Stimulated activated naive CD4-positive, alpha-beta T cell treated with Interleukin-2 at 50 U/mL for 16 hours (primary cell): ENCODE data around the gene IL25.
"Not testable (repeated sequence)": the region's sequence is repeated elsewhere in the genome, so short reads cannot be mapped to it uniquely, and the experiment has no call there.

Experiments used
- DNase-seq: peaks from one replicate; lab custom pipeline; 2025; lab: John Stamatoyannopoulos, UW

IL25 gene

DNA sequence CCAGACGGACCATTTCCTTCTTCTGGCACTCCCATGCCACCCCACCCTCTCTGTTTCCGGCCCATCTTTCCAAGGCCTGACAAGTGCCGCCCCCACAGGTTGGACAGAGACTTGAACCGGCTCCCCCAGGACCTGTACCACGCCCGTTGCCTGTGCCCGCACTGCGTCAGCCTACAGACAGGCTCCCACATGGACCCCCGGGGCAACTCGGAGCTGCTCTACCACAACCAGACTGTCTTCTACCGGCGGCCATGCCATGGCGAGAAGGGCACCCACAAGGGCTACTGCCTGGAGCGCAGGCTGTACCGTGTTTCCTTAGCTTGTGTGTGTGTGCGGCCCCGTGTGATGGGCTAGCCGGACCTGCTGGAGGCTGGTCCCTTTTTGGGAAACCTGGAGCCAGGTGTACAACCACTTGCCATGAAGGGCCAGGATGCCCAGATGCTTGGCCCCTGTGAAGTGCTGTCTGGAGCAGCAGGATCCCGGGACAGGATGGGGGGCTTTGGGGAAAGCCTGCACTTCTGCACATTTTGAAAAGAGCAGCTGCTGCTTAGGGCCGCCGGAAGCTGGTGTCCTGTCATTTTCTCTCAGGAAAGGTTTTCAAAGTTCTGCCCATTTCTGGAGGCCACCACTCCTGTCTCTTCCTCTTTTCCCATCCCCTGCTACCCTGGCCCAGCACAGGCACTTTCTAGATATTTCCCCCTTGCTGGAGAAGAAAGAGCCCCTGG lies 3.1 kb downstream of the IL25 start:
- no peak for DNase-seq

DNA sequence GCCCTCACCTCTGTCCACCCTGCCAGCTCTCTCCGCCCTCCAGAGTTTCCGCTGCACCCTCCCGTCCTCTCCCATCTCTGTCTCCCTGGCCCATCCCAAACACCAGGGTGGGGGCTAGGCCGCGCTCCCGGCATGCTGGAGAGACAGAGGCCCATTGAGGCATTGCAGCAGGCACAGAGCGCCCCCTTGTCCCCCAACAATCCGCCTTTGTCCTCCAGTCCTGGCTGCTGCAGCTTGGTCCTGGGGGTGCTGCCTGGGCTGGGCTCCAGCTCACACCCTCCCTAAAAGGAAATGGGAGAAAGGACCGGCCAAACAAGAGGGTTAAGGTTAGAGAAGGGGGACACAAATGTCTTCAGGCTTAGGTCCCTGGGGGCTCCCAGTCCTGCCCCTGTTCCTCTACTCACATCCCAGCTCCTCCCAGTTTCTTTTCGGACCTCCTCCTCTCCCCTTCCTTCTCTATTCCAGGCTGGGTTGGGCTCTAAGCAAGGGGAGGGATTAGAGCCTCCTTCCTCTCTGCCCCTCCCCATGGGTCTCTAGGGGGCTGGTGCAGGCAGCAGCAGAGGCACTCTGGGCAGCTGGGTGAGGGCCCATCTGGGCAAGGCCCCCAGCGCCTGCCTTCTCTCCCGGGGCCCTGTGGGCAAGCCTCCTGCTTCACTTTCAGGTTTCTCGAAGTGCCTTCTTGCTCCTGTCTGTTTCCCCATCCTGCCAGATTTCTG lies 4.0 kb downstream of the IL25 start, which contains the start of gene CMTM5:
Gene CMTM5, plus strand, starts transcription at position 565 of the 716 bp plus-strand sequence. CDS start 206 bp downstream, outside the sequence.
- no peak for DNase-seq

DNA sequence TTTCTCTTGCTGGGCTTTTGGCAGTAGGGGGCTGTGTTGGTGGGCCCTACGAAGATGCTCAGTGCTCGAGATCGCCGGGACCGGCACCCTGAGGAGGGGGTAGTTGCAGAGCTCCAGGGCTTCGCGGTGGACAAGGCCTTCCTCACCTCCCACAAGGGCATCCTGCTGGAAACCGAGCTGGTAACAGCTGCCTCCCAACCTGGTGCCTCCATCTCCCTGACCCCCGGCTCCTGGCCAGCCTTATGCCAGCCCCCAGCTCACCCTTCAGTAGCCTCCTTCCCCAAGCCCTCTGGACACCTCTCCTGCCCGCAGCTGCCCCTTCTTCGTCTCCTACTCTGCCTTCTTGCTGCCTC lies 4.6 kb downstream of the IL25 start:
- no peak for DNase-seq

DNA sequence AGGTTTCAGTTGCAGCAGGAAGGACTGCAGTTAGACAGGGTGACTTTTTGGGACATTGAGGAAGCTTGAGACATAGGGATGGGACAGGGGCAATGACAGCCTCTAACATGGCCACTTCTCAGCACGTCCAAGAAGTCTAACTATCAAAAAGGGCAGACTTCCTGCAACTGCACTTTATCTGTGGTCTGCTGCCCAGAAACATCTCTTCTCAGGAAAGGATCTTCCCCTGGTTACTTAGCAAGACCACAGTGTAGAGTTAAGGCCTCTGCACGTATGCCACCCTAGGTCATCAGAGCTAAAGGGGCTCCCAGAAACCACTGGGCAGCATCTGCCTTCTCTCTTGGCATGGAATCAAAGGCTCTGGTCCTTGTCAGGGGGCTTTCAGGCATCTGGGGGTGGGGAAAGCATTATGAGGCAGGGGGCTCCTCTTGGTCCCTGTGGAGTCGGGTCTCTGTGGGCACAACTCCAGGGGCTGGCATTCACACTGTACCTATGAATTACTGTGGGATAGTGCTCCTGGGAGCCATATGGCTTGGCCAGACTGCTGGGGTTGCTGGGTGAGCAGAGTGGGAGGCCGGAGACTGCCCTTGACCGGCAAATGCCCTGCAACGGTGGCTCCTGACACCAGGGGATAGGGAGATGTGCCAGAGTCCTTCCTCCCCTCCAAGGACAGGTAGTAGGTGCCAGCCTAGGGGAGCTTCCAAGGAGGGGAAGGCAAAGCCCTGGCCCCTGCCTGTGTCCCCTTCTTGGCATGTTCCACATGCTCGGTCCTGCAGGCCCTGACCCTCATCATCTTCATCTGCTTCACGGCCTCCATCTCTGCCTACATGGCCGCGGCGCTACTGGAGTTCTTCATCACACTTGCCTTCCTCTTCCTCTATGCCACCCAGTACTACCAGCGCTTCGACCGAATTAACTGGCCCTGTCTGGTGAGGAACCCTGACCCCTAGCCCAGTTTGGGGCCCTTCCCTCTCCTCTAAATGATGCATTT lies 5.3 kb downstream of the IL25 start:
- no peak for DNase-seq

DNA sequence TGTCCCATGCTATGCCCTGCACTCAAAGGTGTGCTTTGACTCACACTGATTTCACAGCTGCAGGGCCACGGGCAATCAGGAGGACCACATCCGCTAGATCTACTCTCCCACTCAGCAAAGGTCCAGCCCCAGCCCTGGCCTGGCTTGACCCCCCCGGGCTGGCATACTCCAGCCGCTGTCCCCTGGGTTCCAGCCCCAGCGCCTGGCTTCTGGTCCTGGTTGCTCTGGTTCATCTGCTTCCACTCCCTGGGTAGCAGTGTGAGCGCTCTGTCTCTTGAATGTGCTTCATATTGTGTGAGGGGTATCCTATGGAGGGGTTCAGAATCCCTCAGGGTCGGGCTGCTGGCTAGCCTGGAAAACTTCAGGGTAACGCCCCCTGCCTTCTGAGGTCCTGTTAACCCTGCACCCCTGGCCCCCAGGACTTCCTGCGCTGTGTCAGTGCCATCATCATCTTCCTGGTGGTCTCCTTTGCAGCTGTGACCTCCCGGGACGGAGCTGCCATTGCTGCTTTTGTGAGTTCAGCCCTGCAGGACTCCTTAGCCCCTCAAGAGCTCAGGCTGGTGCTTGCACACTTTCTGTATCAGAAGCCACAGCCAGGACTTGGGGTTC lies 6.1 kb downstream of the IL25 start:
- no peak for DNase-seq

DNA sequence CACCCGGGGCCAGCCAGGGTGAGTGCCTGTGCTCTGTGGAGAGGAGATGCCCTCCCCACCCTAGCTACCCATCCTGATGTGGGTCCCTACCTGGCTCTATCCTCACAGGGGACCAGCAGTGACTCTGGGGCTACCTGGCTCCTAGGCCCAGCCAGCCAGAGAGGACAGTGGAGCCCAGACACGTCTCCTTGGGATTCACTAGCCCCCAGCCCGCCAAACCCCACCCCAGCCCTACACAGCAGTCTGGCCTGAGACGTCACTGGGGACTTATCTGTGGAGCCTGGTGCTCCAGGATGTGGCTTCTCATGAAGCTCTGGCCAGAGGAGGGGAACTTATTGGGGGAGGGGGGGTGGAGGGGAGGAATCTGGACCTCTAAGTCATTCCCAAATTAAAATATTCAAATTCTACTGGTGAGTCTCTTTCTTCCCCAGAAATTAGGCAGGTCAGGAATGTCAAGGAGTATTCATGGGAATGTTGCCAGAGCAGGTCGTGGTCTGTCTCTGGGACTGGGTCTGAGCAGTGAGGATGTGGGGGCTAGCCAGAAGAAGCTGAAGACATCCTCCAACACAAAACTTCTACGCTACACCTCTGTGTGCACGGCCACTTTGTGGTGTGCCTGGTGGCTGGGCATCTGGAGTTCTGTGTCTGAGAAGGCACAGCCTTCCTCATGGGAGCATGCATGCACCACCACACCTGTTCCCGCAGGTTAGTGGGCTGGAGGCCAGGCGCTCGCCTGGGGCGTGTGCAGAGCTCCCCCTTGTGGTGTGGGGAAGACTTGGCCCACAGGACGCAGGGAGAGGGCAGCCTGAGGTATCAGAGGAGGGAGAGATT lies 7.0 kb downstream of the IL25 start:
- peak; percentile 32 for DNase-seq

DNA sequence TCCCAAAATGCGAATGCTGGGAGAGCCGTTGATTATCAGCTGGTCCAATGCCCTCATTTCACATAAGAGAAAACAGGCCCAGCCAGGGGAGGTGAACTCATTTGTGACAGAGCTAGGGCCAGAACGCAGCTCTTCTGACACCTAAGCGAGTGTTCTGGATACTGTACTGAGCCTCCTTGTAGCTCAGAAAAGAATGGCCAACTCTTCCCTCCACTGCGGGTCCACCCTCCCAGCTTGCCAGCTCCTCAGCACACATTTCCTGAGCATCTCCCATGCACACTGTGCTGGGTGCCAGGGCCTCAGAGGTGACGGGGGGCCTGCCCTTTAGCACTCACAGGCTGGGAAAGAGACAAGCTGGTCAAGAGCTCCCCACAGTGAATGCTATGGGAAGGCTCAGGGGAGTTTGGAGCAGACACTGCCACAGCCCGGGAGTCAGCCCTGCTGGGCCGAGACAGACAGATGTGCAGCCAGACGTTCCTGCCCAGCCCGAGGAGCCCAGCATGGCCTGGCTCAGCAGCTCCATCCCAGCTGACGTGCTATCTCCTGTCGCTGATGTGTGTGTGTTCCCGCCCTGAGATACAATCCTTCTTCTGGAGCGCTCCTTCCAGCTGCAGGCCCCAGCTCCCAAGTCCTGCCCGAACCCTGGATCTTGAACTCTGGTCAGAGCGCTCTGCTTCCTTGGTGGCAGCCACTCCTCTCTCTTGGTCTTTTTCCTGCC lies 7.7 kb downstream of the IL25 start:
- no peak for DNase-seq

DNA sequence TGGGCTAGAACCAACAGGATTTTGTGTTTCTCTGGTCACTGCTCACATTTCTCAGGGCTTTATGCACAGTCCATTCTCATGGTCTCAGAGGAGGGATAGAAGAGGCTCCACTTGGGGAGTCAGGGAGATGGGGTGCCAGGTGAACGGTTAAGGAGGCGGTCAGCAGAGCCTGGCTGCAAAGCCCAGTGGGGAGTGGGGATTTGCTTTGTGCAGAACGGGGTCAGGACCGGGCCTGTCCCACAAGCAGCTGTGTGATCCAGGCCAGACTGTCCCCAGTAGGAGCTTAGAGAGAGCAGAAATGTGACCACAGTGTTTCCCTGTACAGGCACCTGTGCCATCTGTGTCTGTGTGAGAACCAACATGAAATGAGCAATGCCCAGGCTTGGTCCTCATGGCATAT lies 8.4 kb downstream of the IL25 start:
- no peak for DNase-seq

DNA sequence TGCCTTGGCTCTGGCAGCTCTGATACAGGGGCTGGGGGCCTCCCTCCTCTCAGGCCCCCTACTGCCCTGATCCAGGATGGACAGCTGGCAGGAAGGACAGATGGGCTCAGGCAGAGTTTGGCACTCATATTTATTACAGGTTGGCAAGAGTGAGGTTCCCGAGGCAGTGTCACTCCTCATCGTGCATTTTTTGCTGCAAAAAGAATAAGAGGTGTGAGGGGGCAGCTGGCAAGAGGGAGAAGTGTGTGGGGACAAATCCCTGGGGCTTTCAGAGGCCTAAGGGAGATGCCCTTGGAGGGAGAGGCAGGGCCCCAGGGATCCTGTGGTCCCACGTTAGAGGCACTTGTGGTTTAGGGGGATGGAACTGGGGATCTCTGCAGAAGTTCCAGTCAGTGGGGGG lies 9.3 kb downstream of the IL25 start:
- DNase-seq = no peak

DNA sequence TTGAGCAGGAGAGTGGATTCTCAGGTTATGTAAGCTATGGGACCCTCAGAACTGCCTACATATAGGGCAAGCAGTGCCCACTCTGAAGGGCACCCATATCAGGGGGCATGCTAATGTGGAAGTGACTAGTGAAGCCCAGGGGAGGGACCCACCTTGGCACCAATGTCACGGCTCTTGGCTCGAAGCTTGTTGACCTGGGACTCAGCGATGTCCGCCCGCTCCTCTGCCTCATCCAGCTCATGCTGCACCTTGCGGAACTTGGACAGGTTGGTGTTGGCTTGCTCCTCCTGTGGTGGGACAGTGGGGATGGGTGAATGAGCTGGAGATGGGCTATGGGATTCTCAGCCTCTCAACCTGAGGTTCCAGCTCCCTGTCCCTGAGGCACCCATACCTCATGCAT lies 9.7 kb downstream of the IL25 start:
- DNase-seq = no peak

DNA sequence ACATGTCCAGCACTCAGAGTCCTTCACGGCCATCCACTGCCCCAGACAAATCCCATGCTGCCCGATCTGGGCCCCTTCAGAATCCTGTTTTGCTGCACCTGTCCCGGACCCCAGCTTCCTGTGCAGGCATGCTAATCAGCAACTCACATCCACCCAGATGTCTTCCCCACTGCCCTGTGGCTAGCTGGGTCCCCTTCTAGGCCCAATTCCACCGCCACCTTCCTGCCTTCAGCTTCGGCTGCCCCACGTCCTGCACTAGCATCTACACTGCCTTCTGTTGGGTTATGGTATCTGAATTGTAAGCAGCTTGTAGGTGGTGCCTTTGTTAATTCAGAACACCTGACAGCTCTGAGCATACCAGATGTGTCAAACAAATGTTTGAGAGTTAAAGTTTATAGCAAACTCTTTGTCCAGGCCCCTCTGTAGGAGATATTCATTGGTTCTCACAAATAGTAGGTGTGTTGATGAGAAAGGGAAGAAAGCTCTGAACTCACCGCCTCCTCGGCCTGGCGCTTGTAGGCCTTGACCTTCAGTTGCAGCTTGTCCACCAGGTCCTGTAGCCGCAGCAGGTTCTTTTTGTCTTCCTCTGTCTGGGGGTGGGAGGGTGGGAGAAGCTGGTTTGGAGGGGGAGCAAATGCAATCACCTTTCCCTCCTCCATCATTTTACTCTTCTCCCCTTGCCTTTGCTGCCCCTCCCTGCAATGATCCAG lies 10.3 kb downstream of the IL25 start:
- no peak for DNase-seq

DNA sequence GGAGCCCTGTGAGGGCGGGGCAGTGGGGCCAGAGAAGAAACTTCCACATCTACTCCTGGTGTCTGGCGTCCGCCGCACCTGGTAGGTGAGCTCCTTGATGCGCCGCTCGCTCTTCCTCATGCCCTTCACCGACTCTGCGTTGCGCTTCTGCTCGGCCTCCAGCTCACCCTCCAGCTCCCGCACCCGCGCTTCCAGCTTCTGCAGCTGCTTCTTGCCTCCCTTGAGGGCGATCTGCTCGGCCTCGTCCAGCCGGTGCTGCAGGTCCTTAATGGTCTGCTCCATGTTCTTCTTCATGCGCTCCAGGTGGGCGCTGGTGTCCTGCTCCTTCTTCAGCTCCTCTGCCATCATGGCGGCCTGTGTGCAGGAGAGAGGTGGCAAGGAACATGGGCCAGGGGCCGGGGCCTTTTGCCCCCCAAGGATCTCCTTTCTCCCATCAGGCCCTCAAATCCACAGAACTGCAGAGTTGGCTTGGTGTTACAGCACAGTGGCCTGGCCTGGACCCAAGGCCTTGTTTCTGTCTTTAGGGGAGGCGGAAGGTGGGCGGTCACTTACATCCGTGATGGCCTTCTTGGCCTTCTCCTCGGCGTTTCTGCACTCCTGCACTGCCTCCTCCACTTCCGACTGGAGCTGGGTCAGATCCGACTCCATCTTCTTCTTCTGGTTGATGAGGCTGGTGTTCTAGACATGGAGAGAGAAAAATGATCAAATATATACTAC lies 11.9 kb downstream of the IL25 start:
- DNase-seq = no peak

DNA sequence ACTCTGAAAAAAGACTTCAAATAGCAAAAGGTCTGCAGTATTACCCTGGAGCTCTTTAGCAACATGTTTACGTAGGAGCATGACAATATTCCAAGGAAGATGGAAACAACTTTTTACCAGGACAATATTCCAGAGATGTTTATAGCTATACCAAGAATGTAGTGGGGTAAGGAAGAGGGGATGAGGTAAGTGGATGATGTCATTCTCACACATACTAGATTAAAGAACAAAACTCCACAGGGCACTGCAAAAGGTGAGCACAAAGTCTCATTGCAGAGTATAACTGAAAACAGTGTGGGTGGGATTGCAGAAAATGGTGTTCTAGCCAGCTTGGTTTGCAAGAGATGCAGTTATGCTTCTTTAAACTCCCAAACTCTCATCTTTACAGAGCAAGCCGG lies 12.6 kb downstream of the IL25 start:
- DNase-seq = no peak

DNA sequence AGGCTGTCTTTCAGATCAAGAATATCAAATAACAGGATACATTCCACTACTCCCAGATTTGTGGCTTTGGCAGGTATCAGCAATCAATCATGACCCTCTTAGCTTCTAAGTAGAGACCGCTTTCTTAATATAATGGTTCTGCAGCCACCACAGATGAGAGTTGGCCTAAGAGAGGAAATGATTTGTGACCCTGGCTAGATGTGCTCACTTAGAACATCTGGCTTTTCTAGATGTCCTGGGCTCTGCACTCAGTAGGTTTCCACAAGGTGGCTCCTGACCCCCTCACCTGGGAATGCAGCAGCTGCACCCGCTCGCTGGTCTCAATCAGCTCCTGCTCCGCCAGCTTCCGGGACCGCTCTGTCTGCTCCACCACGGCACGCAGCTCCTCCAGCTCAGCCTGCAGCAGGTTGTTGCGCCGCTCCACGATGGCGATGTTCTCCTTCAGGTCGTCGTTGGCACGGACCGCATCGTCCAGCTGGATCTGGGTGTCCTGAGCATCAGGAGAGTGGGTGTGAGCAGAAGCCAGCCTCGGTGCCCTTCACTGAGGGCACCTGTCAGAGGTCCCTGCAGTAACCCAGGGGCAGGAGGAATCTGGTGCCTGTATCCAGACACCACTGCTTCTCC lies 13.1 kb downstream of the IL25 start:
- no peak for DNase-seq

DNA sequence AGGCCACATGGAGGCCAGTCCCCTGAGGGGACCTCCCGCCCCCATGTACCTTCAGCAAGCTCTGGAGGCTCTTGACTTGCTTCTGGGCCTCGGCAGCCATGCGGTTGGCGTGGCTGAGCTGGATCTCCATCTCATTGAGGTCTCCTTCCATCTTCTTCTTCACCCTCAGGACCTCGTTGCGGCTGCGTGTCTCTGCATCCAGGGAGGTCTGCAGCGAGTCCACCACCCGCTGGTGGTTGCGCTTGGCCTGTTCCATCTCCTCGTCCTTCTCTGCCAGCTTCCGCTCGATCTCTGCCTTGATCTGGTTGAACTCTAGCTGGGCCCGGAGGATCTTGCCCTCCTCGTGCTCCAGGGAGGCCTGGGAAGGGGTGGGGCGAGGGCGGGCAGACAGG lies 13.7 kb downstream of the IL25 start:
- DNase-seq = not testable (repeated sequence)

DNA sequence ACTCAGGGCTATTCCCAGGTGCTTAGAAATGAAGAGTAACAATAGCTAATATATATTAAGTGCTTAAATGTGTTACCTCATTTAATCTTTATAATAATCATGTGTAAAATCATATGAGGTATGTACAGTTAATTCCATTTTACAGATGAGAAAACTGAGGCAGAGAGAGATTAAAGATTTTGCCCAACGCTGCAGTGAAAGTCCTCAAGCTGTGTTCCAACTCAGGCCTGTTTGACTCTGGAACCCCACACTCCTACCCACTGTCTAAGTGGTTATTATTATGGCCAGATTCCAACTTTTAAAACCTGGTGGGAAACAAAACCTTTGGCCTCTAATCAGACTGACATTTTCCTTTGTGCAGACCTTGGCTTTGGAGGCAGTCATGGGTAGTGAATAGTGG lies 14.4 kb downstream of the IL25 start:
- DNase-seq = no peak

DNA sequence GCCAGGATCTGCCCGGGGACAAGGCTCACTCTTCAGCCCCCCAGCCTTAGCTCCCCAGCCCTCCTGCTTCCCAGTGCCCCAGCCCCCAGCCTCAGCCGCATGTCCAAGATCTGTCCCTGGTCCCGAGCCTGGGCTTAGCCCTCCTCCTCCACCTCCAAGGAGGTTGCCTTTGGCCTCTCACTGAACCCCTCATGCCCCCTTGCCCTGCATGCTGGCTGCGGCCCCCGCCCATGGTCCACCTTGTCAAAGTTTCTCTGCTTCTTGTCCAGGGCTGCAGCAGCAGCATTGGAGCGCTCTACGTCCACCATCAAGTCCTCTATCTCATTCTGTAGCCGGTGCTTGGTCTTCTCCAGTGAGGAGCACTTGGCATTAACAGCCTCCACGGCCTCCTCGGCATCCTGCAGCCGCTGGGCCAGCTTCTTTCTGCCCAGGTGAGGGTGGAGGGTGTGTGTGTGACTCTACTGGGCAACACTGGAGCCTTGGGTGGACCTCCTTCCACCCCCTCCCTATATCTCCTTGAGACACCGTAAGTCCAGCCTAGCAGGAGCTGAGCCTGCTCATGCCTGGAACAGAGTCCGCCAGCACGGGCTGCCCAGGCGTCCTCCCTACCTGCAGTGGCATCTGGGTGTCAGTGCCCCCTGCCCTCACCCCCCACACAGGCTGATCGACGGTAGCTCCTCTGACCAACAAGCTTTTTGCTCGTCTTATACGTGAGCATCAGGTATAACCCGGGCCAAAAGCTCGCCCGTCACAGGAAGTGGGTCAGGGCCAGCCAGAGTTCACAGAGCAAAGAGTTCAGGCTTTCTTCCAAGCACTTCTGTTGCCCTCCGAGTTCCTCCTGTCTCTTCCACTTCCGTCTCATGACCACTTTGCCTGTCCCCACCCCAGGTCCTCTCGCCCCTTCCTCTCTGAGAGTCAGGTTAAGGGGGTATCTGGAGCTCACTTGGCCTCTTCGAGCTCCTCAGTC lies 15.6 kb downstream of the IL25 start:
- DNase-seq = no peak

DNA sequence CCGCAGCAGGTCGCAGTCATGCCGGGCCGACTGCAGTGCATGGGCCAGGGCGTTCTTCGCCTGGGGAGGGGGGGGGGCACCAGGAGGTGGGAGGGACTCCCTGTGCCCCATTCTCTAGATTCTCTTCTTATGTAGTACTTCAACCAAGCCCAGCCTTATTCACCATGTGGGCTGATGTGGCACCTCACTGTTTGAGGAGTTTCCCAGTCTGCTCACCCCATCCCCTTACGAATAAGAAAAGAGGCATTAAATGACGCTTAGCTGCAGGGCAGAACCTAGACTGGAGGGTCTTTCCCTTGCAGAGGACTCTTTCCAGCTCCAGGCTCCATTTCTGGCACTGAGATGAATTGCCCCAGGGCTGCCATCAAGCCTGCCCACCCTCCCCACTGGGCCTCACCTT lies 16.4 kb downstream of the IL25 start:
- DNase-seq = no peak
